ENCODE results near the gene DPH7.
"Not testable (repeated sequence)": the region's sequence is repeated elsewhere in the genome, so short reads cannot be mapped to it uniquely, and the experiment has no call there.

Gene DPH7

DNA sequence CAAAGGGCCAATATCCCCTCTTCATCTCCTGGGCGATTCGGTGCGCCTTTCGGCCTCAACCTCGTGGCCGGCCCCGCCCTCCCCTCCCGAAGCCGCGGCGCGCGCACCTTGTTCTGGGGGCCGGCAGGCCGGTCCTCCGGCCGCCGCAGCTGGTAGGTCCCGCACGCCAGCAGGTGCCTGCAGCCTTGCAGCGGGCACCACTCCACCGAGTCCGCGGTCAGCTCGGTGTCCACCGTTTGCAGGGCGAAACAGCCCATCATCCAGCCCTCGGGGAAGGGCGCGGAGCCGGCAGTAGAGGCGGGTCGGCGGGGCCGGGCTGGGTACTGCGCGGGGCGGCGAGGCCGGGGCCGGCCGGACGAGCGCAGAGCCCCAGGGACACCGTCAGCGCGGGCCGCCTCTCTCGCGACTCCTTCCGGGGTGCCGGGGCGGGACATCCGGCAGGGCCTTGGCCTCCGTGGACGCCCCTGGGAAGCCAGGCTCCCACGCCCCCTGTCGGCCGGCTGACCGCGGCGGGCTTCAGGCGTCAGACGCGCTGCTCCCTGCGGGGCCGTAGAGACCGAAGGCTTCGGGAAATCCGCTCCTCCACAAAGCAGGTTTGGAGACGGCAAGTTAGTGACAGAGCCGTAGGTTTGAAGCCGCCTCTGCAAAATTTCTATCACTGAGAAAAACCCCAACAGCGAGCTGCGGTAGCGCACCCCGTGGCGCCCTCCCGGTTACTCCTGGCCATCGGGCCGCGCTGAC lies at the start of gene DPH7:
DPH7 (minus strand) TSS at position 408 of the 741 bp plus-strand sequence; CDS start at position 260, 148 bp downstream.
- peak; percentile 69 for TF ChIP-seq POLR2A (IDR thresholded peaks at IDR 0.05; ENCODE audit: low read depth, low read length)
- FAIRE-seq (no peak), DNase-seq (ENCODE audit: insufficient read length, low spot score) (peak; percentile 99)

GRCh38 chr9:137627406-137627805 lies 48.7 kb upstream of the DPH7 start:
- not testable (repeated sequence) for FAIRE-seq

GRCh38 chr9:137626464-137626863 lies 47.7 kb upstream of the DPH7 start:
- FAIRE-seq = no peak
- TF ChIP-seq POLR2A (IDR thresholded peaks at IDR 0.05; ENCODE audit: low read depth, low read length) = no peak
- DNase-seq (ENCODE audit: insufficient read length, low spot score) = no peak

More at GRCh38 chr9:137627406-137627805, 48.7 kb upstream of the DPH7 start:
- not testable (repeated sequence) for DNase-seq (ENCODE audit: insufficient read length, low spot score)

DNA sequence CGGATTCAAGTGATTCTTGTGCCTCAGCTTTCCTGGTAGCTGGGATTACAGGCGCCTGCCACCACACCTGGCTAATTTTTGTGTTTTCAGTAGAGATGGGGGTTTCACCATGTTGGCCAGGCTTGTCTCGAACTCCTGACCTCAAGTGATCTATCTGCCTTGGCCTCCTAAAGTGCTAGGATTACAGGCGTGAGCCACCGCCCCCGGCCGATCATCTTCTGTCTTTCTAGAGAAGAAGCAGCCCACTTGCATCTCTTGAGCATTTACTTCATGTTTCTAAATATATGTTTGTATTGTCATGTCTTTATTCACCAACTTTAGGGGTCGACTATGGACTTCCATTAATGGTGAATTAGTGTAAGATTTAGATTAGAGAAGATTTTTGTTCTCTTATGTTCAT lies 43.5 kb upstream of the DPH7 start:
- DNase-seq (ENCODE audit: insufficient read length, low spot score); FAIRE-seq: not testable (repeated sequence)

DNA sequence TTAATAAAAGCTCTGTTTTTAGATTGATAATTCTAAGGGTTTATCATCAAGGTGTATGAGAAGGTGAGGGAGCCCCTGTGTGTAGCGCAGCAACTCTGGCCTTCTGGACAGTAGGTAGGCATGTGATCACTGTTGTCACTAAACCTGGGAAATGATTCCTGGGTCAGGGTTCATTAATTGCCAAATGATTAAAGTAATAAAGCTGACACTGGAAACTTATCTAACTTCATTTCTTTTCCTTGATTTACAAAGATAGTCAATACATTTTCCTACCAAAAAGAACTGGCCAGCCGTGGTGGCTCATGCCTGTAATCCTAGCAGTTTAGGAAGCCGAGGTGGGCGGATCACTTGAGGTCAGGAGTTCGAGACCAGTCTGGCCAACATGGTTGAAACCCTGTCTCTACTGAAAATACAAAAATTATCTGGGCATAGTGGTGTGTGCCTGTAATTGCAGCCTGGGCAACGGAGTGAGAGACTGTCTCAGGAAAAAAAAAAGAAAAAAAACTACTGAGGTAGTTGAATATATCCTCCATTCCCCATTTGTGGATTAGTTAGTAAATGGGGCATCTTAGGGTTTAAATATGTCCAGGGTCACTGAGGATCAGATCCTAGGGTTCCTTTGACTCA lies 42.5 kb upstream of the DPH7 start:
- TF ChIP-seq POLR2A (IDR thresholded peaks at IDR 0.05; ENCODE audit: low read depth, low read length) = no peak
- FAIRE-seq (no peak), DNase-seq (ENCODE audit: insufficient read length, low spot score) (no peak)

DNA sequence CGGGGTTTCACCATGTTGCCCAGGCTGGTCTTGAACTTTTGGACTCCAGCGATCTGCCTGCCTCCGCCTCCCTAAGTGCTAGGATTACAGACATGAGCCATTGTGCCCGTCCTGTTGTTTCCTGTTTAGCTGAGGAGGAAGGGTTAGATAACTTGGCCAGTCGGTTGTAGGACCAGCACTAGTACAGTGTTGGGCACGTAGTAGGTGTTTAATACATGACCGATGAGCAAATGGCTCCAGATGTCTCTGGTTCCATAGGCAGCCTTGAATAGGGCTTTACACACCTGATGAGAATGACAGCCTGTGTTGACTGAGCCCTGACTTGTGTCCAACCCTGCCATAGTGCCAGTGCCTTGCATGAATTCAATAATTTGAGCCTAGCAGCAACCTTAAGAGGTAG lies 41.9 kb upstream of the DPH7 start:
- FAIRE-seq (no peak), DNase-seq (ENCODE audit: insufficient read length, low spot score) (no peak)

DNA sequence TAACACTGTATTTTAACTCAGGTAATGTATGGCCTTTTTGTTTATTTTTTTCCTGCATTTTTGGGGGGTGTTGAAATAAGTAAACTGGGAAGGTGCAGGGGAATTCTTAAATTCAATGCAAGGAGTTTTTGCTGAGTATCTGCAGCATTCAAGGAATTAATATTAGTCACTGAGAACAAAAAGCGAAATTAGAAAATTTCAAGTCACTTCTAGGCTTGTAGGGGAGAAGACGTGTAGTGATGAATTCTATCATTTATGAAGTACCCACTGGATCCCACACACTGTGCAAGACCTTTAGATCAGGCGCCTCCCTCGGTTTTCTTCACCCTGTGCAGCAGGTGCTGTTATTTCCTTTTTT lies 41.3 kb upstream of the DPH7 start:
- FAIRE-seq (no peak), DNase-seq (ENCODE audit: insufficient read length, low spot score) (no peak)

More for the DNA sequence above, 41.9 kb upstream of the DPH7 start:
- no peak for TF ChIP-seq POLR2A (IDR thresholded peaks at IDR 0.05; ENCODE audit: low read depth, low read length)

GRCh38 chr9:137619240-137620047 lies 40.7 kb upstream of the DPH7 start:
- DNase-seq (ENCODE audit: insufficient read length, low spot score) (peak; percentile 91), FAIRE-seq (no peak)
- no peak for TF ChIP-seq POLR2A (IDR thresholded peaks at IDR 0.05; ENCODE audit: low read depth, low read length)

More for the DNA sequence above, 41.3 kb upstream of the DPH7 start:
- TF ChIP-seq POLR2A (IDR thresholded peaks at IDR 0.05; ENCODE audit: low read depth, low read length) = no peak

GRCh38 chr9:137618105-137619067 lies 39.7 kb upstream of the DPH7 start, which contains the start of gene EHMT1:
EHMT1 (plus strand) TSS chr9:137619005; CDS start chr9:137619029, 24 bp downstream.
- peak; percentile 24 for TF ChIP-seq POLR2A (IDR thresholded peaks at IDR 0.05; ENCODE audit: low read depth, low read length)
- DNase-seq (ENCODE audit: insufficient read length, low spot score) = peak; percentile 96
- no peak for FAIRE-seq

DNA sequence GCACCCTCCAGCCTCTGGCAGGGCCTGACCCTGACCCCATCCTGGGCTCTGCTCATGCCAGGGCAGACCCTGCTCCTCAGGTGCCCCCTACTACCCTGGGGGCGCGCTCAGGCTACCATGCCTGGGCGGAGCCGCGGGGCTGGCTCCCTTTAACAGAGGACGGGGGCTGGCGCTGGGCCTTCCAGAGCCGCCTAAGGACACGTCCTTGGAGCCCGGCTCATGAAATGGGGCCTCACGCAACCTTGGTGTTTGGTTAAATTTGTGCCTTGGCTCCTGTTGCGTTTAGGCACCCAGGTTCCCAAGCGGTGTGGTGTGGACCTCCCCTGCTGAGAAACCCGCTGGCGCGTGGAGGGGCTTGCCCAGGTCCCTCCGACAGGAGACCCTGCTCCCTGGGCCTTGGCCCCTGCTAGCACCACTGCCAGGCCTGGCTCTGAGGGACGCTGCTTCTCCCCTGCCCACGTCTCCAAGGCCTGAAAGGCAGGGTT lies 36.7 kb upstream of the DPH7 start:
- DNase-seq (ENCODE audit: insufficient read length, low spot score) = no peak
- TF ChIP-seq POLR2A (IDR thresholded peaks at IDR 0.05; ENCODE audit: low read depth, low read length) = no peak
- FAIRE-seq = no peak

GRCh38 chr9:137614631-137615386 lies 36.1 kb upstream of the DPH7 start:
- DNase-seq (ENCODE audit: insufficient read length, low spot score) (no peak), FAIRE-seq (no peak)
- TF ChIP-seq POLR2A (IDR thresholded peaks at IDR 0.05; ENCODE audit: low read depth, low read length) = no peak

GRCh38 chr9:137613738-137614523 lies 35.2 kb upstream of the DPH7 start:
- no peak for FAIRE-seq
- no peak for DNase-seq (ENCODE audit: insufficient read length, low spot score)
- no peak for TF ChIP-seq POLR2A (IDR thresholded peaks at IDR 0.05; ENCODE audit: low read depth, low read length)
